Vagina (tissue), 2 donors: Measurements from ENCODE around the gene CPM. TPM values are rescaled to one million over a fixed set of nuclear protein-coding genes. Genes with fewer than 3 reads are reported as not detected.
"Not testable (repeated sequence)": the region's sequence is repeated elsewhere in the genome, so short reads cannot be mapped to it uniquely, and the experiment has no call there.

Experiments
- DNase-seq, 2 donors: peaks; one replicate each; pipeline ENCODE4 v3.0.0-alpha.2; 2017; ENCODE audit errors: extremely low spot score in 2 of 2
- H3K27ac ChIP-seq: fragments of 200-600 bp; sonication (generic); one replicate; pipeline ENCODE4 v1.5.1; 2019
- H3K27me3 ChIP-seq: fragments of 200-600 bp; sonication (generic); one replicate; pipeline ENCODE4 v1.5.1; 2019
- H3K36me3 ChIP-seq, 2 donors: fragments of 200-600 bp; sonication (generic); one replicate each; pipeline ENCODE4 v1.5.1; 2017 to 2019
- H3K4me1 ChIP-seq: fragments of 200-600 bp; sonication (generic); one replicate; pipeline ENCODE4 v1.5.1; 2019
- H3K4me3 ChIP-seq, 2 donors: fragments of 200-600 bp; sonication (generic); 1 replicate in 1 of 2; 2 replicates in 1 of 2; pipeline ENCODE4 v1.5.1; 2016 to 2019
- H3K9me3 ChIP-seq: fragments of 200-600 bp; sonication (generic); one replicate; pipeline ENCODE4 v1.5.1; 2019
- POLR2AphosphoS5 ChIP-seq, 2 donors: sonication (generic); formaldehyde crosslinking; IDR thresholded peaks; one replicate each; pipeline ENCODE4 v1.9.0; 2017; ENCODE audit warnings: antibody characterized with exemption in 2 of 2, mild to moderate bottlenecking in 2 of 2, low read depth in 1 of 2; ENCODE audit not compliant: insufficient read depth in 1 of 2
- intact Hi-C: fragments of 100-400 bp; cut with DNase I; formaldehyde crosslinking; loops from one replicate; pipeline ENCODE4 v1.15.1; 2023
- small RNA-seq: library from RNA; depleted of rRNA; stranded (forward); fragments of <200 nt; gene quantifications from one replicate; pipeline ENCODE3, GENCODE V24; 2016
- total RNA-seq: library from RNA; depleted of rRNA; stranded (reverse); fragments of >200 nt; gene quantifications from one replicate; pipeline ENCODE4 v1.2.3, GENCODE V29; 2016

CPM gene
- total RNA-seq, 1 donor from 2014 or later: 35.4 TPM

- Histone ChIP-seq H3K4me1 (peaks cover 22% of the 10 kb centered on the region), H3K27ac (peak overlapping the region; percentile 63)
- H3K4me3 ChIP-seq, H3K36me3 ChIP-seq, DNase-seq, H3K9me3 ChIP-seq, H3K27me3 ChIP-seq, intact Hi-C loops: not testable (repeated sequence)
- peak in 1 of 2 donors; percentile 41 for TF ChIP-seq POLR2AphosphoS5 (IDR thresholded peaks at IDR 0.05; ENCODE audit: insufficient read depth in 1 of 2, low read depth in 1 of 2)
These were observed 129.9 kb downstream of the CPM start for GRCh38 chr12:68802911-68803651.

- DNase-seq, H3K27me3 ChIP-seq, H3K36me3 ChIP-seq, H3K4me3 ChIP-seq, intact Hi-C loops, H3K9me3 ChIP-seq: not testable (repeated sequence)
- Histone ChIP-seq H3K4me1 (peaks cover 21% of the 10 kb centered on the region), H3K27ac (peak overlapping the region; percentile 33)
These were observed 130.6 kb downstream of the CPM start for GRCh38 chr12:68802372-68802745.

Small RNAs within 50 kb of the gene (small RNA-seq; reads per million reads assigned to genes)
- not detected for gene AC025423.5
- gene RNU7-4P: not detected

Other genes starting within 250 kb of the CPM start
- 42.5 TPM for gene NUP107, start 246.2 kb downstream of the CPM start, total RNA-seq
- gene SLC35E3, start 187.0 kb downstream of the CPM start, total RNA-seq: 5.9 TPM
- 75.9 TPM for gene MDM2, start 125.0 kb downstream of the CPM start, total RNA-seq